Stimulated activated CD8-positive, alpha-beta memory T cell treated with anti-CD3 and anti-CD28 coated beads, Interleukin-12 subunit alpha, Interleukin-12 subunit beta, amount 100 ng/mL, for 1 hour (primary cell): ENCODE results near the gene NHERF2.
"Not testable (repeated sequence)": the region's sequence is repeated elsewhere in the genome, so short reads cannot be mapped to it uniquely, and the experiment has no call there.

Experiments used
- DNase-seq: peaks from one replicate; pipeline ENCODE4 v3.0.0-alpha.2; 2020; ENCODE audit warnings: low read depth

NHERF2 gene

GRCh38 chr16:2007081-2007836, 19.4 kb upstream of the NHERF2 start:
- no peak for DNase-seq

- no peak for DNase-seq
Observed at GRCh38 chr16:2008009-2008526, 18.6 kb upstream of the NHERF2 start.

GRCh38 chr16:2008631-2009163, 18.0 kb upstream of the NHERF2 start:
- no peak for DNase-seq

- no peak for DNase-seq
Observed at GRCh38 chr16:2009164-2009711, 17.5 kb upstream of the NHERF2 start.

- DNase-seq, result peak; percentile 64
Observed at GRCh38 chr16:2009791-2010510, 16.8 kb upstream of the NHERF2 start, which contains the start of gene ZNF598. ZNF598 (minus strand) TSS chr16:2009821.

- DNase-seq, result not testable (repeated sequence)
Observed at GRCh38 chr16:2011726-2012125, 15.0 kb upstream of the NHERF2 start.

GRCh38 chr16:2013527-2013926, 13.2 kb upstream of the NHERF2 start:
- DNase-seq, result no peak

GRCh38 chr16:2015117-2015946, 11.4 kb upstream of the NHERF2 start:
- DNase-seq, result no peak

- no peak for DNase-seq
Observed at GRCh38 chr16:2015947-2016208, 10.8 kb upstream of the NHERF2 start.

GRCh38 chr16:2016407-2016922, 10.2 kb upstream of the NHERF2 start:
- no peak for DNase-seq

- DNase-seq, result no peak
Observed at GRCh38 chr16:2019518-2019920, 7.2 kb upstream of the NHERF2 start, which contains the start of gene NPW. NPW (plus strand) TSS chr16:2019785.

GRCh38 chr16:2019921-2020831, 6.5 kb upstream of the NHERF2 start:
- DNase-seq, result no peak

- no peak for DNase-seq
Observed at GRCh38 chr16:2022723-2023091, 4.0 kb upstream of the NHERF2 start.

GRCh38 chr16:2023092-2024031, 3.3 kb upstream of the NHERF2 start:
- DNase-seq, result peak; percentile 92

- DNase-seq, result no peak
Observed at GRCh38 chr16:2024032-2024420, 2.7 kb upstream of the NHERF2 start.

GRCh38 chr16:2025251-2025650, 1.5 kb upstream of the NHERF2 start:
- DNase-seq, result no peak

- DNase-seq, result no peak
Observed at GRCh38 chr16:2025878-2026460, 733 bp upstream of the NHERF2 start.

- no peak for DNase-seq
Observed at GRCh38 chr16:2027024-2028010, 615 bp downstream of the NHERF2 start.
